NCI-H226 (cell line): ENCODE results near the gene CADPS2.

Experiments
- DNase-seq: peaks from one replicate; pipeline ENCODE4 v3.0.0-alpha.2; 2015

Gene CADPS2

DNA sequence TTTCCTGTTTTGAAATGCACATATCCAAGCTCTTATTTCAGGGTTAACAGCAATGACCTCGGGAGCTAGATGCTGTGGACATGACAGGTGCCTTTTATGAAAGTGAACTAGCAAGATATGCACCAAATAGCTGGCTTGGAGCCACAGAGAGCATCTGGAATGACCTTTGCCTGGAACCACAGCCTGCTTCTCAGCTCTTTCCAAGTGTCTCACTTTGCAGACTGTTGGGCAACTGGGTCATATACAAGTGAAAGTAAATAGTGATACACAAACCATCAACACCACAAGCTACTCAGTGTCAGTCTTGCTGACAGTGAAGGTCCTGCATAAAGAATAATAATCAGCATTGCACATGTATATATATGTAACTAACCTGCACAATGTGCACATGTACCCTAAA lies 370.9 kb downstream of the CADPS2 start:
- no peak for DNase-seq

DNA sequence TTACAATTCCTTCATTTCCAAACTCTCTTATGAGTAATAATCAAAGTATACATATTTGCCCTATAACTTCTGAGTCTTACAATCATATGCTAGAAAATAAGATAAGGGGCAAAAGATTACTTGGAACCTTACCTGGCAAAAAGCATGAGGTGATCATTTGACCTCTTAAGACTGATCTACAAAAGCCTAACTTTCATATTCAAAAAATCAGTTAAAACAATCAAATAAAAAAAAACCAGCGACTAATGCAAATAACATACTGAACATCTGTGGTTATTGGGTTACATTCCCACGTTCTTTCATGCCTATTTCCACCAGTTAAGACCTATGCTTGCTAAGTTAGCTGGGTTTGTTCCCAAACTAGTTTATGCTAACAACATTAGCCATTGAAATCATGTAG lies 375.0 kb downstream of the CADPS2 start:
- DNase-seq: no peak

DNA sequence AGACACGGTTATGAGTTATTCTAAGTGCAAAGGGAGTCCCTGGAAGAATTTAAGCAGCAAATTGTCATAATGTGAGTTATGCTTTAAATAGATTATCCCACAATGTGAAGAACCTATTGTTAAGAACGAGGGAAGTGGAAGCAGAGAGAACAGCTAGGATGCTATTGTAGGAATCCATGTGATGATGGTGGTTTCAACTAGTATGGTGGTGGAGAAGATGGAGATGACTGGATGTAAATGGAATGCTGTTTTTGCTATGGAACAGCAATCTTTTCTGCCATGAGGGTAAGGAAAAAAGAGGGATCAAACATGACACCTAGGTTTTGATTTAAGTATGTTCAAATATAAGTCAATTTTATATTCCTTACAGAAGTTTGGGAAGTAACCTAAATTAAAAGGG lies 378.7 kb downstream of the CADPS2 start:
- no peak for DNase-seq

DNA sequence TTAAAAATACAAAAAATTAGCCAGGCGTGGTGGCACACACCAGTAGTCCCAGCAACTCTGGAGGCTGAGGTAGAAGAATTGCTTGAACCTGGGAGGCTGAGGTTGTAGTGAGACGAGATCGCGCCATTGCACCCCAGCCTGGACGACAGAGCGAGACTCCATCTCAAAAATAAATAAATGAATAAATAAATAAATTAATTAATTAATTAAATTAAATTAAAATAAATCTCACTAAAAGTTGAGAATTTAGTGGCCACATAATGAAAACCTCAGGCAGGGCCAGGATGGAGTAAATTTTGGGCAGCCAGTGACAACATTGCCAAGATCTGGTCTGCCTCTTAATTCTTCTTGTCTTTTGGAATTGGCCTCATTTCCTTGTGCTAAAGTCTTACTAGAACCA lies 394.3 kb downstream of the CADPS2 start:
- DNase-seq: no peak

DNA sequence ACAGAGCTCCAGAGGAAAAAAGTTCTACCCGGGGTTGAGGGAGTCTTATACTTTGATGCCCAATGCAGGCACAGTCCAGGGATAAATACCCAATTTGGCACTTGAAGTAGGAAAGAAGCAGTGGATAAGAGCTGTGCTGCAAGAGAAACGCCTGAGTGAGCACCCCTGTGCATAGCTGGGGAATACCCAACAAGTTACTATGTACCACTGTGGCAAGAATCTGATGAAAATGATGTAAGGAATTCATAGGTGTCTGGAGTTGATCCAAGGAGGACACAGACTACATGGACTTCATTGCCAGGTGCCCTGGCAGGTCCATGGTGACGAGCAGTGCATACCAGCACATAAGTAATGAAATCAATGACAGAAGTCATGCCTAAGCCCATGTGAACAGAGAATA lies 398.0 kb downstream of the CADPS2 start:
- no peak for DNase-seq

DNA sequence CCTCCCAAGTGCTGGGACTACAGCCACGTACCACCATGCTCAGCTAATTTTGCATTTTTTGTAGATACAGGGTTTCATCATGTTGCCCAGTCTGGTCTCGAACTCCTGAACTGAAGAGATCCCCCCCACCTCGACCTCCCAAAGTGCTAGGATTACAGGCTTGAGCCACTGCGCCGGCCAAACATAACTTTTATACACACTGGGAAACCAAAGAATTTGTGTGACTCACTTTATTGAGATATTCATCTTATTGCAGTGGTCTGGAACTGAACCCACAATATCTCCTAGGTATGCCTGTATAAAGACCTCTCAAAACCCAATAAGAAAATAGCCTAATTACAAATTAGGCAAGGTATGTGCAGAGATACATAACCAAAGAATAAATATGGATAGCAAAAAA lies 399.1 kb downstream of the CADPS2 start:
- DNase-seq: no peak

DNA sequence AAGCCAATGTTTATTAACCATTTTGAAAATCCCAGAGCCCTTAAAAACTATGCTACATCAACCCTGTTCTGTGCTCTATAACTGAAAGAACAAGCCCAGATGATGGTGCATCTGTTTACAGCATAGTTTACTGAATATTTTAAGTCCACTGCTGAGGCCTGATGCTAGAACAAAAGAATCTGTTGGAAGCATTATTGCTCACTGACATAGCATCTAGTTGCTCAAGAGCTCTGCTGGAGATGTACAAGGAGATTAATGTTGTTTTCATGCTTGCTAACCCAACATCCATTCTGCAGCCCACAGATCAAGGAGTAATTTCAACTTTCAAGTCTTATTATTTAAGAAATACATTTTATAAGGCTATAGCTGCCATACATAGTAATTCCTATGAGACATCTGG lies 400.4 kb downstream of the CADPS2 start:
- DNase-seq: no peak

DNA sequence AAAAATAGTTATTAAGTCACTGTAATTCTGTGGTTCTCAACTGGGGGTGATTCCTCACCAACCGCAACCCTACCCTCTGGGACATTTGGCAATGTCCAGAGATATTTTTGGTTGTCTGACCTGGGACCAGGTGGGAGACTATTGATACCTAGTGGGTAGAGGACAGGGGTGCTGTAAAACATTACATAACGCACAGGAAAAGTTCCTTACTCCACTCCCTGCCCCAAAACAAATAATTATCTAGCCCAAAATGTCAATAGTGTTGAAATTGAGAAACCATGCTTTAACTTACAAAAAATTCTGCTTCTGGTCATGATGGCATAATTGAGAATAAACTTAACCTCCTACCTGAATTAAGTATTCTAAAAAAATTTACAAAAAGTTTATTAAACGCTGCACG lies 404.0 kb downstream of the CADPS2 start:
- DNase-seq: no peak

DNA sequence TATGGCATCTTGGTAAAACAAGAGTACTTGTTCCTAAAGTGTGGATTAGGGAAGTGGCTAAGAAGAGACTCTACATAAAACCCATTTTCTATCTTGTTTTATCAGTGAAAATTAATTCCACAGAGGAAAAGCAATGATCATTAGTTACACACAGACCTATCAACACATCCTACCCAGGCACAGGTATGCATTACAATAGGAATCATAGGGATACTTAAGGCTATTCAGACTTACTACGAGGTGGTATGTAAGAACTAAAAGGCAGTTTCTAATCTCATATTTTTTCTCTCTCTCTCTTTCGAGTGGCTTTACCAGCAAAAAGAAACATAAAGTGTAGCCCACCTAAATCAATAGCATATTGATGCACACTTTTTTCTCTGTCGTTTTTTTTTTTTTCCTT lies 415.4 kb downstream of the CADPS2 start:
- DNase-seq: no peak

DNA sequence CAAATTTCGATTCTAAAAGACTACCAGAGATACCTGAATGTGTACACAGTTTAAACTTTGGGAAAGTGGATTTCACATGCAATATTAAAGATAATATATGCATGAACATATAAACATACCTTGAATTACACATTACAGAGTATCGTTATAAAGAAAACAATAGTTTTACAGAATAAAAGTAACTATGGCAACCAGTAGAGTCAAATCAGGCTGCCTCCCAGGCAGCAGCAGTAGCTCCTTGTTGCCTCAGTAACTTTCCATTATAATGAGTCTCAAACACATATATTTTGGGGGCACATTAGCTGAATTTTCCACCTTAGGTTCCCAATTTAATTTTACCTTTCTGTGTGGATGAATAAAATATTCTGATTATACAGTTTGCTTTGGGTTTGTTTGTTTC lies 417.3 kb downstream of the CADPS2 start:
- no peak for DNase-seq

DNA sequence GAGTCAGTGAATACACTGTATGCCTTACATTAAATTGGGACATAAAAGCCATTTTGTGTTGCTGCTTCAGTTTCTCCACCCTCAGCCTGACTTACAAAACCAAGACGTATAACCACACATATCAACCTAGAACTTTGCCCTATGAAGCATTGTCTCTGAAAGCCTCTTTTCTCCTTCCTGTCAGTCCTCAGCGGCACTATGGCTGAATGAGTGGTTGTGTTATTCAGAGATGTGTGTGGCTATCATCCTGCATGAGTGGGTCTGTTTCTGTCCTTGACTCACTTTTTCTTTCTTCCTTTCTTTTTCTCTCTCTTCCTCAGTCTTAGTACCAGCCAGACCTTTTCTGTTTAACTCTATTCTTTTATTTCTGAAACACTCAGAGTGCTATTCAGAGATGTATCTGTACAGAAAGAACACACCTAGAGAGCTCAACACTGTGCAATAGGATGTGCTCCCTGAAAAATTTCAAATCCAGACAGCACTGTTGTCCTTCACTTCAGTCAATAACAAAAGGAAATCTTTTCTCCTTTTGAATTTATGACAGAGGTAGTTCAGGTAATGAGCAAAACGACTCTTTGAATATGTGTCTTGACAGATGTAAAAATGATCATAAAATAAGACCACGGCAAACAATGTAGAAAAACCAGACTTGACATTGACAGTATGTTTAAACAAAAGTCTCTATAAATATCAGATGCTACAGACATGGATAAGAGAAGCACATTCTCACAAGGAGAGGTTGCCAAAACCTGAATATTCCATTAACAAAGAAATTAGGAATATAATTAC lies 418.4 kb downstream of the CADPS2 start:
- no peak for DNase-seq

DNA sequence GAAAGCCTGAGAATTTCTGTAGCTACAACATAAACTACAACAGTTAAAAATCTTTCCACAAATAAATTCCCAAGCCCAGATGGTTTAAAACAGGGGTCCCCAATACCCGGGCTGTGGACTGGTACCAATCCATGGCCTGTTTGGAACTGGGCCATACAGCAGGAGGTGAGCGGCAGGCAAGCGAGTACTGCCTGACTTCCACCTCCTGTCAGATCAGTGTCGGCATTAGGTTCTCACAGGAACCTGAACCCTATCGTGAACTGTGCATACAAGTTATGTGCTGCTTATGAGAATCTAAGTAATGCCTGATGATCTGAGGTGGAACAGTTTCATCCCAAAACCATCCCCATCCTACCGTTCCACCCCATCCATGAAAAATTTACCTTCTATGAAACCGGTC lies 421.0 kb downstream of the CADPS2 start:
- no peak for DNase-seq

DNA sequence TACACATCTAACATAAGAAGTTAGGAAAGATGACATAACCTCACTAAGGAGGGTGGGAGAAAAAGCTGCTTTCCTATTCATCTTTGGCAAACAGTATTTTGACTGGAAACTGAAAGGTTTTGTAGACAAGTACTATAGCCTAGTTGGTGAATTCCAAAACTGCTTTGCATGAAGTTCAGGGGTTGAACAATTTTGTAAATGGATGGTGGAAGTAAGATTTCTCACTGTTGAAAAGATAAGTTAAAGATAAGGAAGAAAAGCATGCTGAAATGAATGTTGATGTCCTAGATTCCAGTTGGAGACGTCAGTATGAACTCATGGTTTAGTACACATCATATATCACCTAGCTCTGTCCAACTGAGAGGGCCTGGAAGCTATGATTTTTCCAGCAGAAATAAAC lies 422.6 kb downstream of the CADPS2 start:
- DNase-seq: peak; percentile 9

DNA sequence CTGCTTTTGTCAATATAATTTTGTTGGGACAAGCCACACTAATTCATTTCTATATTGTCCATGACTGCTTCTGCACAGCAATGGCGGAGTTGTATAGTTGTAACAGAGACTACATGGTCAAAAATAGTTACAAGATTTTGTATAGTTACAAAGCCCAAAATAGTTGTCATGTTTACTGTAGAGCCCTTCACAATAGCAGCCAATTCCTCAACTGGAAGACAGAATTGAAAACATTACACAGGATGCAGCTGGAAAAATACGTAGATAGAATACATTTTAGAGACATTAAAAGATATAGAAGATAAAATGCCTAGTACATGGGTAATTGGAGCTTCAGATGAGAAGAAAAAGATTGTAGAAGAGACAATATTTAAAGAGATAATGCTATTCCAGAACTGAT lies 425.3 kb downstream of the CADPS2 start:
- no peak for DNase-seq

DNA sequence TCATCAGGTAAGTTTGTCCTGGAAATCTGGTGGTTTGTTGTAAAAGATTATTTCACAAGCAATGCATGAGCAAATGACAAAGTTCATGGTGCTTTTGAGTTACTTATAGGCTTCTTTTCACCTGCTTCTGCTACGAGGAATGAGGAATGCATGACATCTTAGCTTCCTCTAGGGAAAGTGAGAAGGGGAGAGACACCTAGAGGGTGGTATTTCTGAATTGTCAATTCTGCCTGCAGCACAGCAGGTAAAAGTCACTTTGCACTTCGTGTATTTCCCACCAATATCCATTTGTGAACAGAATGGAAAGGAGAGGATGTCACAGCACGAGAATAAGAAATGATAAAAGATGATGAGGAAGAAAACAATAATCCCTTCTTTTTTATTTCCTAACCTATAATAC lies 428.3 kb downstream of the CADPS2 start:
- DNase-seq: no peak

DNA sequence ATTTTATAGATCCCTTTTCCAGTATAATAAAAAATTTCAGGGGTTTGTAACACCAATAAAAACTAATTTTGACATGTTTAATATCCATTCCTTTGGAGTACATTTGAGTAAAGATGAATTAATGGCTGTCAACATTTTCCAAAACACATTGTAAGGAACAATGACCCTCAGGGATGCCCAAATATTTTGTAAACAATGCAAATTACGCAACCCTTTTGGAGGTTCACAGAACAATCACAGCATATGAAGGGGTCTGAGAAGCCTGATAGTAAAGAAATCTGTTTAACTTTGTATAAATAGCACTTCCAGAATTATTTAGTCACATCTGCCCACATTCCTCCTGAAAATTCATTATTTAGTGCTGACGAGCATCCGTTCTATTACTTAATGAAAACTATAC lies 428.9 kb downstream of the CADPS2 start:
- DNase-seq: no peak

DNA sequence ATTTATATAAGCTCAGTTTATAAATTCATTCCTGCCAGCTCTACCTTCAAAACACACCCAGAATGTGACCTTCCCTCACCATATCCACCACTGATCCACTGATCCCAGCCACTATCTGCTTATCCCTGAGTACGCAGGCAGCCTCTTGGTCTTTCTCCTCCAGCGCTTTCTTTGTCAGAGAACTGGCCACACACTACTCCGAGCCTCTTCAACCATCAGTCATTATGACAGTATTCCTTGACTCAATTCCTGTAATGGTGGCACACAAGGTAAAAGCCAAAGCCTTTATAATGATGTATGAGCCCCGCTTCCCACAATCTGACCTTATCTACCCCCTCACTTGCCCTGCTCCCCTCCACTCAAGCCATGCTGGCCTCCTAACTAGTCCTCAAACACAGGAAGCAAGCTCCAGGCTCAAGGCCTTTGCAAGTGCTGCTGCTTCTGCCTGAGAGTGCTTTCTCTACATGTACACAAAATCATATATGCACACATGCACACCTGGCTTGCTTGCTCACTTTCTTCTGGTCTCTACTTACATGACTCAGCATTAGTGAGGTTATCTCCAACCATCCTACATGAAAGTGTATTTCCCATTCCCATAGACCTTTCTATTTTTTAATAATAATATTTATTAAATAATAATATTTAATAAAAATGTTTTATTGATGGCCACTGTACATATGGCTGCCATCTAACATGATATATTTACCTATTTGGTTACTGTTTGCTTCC lies 431.3 kb downstream of the CADPS2 start:
- DNase-seq: no peak

DNA sequence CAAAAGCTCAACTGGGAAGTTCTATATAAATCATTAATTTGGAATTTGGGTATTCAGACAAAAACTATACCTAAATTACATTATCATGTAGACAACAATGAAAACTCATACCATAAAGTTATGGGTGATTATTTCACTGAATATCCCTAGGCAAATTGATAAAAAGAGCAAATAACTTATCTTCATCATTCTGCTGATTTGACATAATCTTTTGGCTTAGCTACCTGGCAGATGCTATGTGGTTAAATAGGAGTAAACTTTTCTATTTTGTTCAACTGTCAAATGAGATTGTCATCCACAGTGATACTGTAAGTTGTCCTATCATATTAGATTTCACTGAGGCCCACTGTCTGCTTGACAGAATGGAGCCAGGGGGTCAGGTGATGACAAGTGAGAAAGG lies 432.8 kb downstream of the CADPS2 start:
- no peak for DNase-seq

DNA sequence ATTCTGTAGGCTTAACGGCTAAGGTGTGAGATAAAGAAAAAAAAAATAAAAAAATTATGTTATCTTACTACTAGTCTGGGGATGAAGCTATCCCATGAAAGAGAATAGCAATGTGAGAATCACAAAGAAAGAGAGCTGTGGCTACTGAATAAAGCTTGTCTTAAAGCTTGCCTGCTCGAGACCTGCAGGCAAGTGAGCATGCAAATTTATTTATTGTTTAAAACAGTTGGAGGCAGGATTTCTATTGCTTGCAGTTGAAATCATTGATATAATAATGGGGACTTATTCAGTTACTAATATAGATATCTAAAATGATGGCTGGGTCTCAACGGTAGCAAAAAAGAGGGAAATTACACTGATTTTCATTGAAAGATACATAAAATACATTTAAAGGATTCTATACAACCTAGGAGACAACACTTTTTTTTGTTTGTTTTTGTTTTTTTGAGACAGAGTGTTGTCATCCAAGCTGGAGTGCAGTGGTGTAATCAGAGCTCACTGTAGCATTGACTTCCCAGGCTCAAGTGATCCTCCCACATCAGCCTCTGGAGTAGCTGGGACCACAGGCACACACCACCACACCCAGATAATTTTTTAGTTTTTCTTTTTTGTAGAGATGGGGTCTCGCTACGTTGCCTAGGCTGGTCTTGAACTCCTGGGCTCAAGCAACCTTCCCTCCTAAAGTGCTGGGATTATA lies 437.2 kb downstream of the CADPS2 start:
- no peak for DNase-seq

DNA sequence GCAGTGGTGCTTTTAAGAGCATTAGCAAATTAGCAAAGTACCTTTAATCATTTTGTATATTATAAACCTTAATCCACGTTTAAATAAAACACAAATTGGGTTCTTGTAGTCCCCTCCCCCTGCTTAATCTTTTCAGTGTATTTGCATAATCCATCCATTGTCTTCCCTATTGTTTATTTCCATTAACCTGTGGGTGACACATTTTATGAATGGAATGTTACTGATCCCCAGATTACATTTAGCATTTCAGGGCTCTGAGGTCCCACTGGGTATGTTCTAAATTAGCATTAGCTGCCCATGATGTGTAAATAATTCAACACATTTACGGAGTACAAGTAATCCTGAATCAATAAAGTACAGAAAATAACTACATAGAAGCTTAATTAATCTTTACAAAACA lies 443.3 kb downstream of the CADPS2 start:
- no peak for DNase-seq

DNA sequence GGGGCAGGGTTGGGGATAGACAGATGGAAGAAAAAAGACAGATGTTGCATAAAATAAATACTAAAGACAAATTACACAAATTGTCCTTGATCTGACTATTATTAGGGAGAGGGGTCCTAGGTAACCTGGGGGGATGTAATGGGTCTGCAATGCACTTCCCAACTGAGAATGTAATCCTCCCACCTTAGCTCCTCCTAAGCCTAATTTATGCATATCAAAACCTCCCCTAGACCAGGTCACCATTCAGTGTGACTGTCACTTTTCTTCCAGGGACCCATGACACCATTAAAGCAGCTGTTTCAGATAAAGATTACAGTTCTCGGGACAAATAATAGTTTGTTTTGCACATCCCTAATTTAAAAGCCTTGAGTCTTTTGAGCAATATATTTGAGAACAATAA lies 447.8 kb downstream of the CADPS2 start:
- no peak for DNase-seq

DNA sequence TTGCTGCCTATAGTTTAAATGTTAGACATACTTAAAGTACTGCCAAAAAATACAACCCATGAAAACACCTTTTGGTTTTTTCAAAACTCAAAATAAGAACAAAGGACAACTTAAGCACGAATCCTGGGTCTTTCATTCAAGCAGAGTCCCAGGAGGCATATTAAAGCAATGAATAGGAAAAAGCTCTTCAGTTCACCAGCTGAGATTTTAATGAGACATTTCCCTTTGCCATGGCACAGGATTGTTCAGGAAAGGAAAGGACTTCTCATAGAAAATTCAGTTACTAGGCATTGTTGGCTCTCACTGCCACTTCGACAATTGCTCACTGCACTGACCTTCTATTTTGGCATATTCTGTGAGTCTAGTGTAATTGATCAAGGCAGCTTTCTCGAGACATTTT lies 448.3 kb downstream of the CADPS2 start:
- no peak for DNase-seq

DNA sequence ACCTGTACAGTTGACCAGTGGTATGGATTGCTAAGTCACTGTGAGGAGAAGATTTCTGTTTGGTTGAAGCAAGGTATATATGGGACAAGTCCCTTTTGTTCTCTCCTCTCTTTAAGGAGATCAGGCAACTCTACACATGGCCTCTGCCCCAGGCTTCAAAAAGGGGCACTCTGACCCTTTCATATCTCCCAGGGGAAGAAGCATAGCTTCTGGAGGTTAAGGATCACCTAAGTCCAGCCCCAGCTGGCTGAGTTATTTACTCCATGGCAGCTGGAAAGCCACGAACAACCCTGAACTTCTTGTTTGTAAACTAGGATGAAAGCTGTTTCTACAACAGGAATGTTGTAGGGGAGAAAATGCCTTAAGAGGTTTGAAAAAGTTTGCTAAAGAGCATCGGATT lies 452.5 kb downstream of the CADPS2 start:
- DNase-seq: no peak

DNA sequence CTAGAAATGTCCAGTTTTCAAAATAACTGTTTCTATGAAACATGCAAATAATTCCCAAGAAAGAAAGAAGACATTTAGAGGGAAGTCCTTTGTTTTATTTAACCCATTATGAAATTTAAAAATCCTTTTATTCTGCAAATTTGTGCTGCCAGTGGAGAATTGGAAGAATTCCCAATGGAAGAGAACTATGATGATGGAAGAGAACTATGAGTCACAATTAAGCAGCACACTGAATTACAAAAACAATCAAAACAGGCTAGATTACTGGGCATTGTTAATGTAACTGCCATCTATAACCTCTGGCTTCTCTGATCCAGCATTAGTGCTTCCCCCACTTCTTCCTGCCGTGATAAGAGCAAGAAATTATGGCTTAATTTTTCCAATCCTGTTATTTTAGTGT lies 455.6 kb downstream of the CADPS2 start:
- peak; percentile 24 for DNase-seq
